Panc1 (cell line): ENCODE measurements around the gene TMPRSS2. TPM values are rescaled to one million over a fixed set of nuclear protein-coding genes. Genes with fewer than 3 reads are reported as not detected.

Experiments used
- ATAC-seq: fragments of 200-7000 bp; cut with Tn5 transposase; 2 replicates; pipeline ENCODE4 v1.9.1; 2020; ENCODE audit warnings: mild to moderate bottlenecking, moderate library complexity
- BruUV-seq: library from RNA; stranded (reverse); fragments of 400-500 nt; replicated peaks from 2 replicates; lab custom pipeline; 2021; lab: Mats Ljungman, UMichigan
- CTCF ChIA-PET: fragments of 300-600 bp; sonication (Branson Sonifier 250); formaldehyde crosslinking; loops from one replicate; lab custom pipeline; 2022; ENCODE audit warnings: antibody characterized with exemption; lab: Charles Lee
- POLR2A ChIA-PET: fragments of 300-600 bp; sonication (Branson Sonifier 250); formaldehyde crosslinking; loops from one replicate; lab custom pipeline; 2022; ENCODE audit warnings: antibody characterized with exemption; lab: Charles Lee
- DNase-seq: peaks from one replicate; pipeline ENCODE4 v3.0.0-alpha.2; 2010; ENCODE audit warnings: low read depth, low spot score
- H3K27ac ChIP-seq: 2 replicates; pipeline ENCODE4 v1.5.1; 2011; ENCODE audit warnings: mild to moderate bottlenecking, low read length, inconsistent platforms
- H3K27me3 ChIP-seq: fragments of 200-500 bp; sonication (Bioruptor generic); 2 replicates; pipeline ENCODE4 v1.6.0; 2014; ENCODE audit warnings: low read length, inconsistent platforms; ENCODE audit not compliant: control insufficient read depth, insufficient read depth
- H3K36me3 ChIP-seq: fragments of 200-500 bp; sonication (Bioruptor generic); 2 replicates; pipeline ENCODE4 v1.5.1; 2014; ENCODE audit warnings: inconsistent platforms, mild to moderate bottlenecking, low read length, moderate library complexity; ENCODE audit not compliant: control insufficient read depth, insufficient read depth
- H3K4me1 ChIP-seq: 2 replicates; pipeline ENCODE4 v1.5.1; 2011; ENCODE audit warnings: inconsistent platforms, mild to moderate bottlenecking, low read length, moderate library complexity; ENCODE audit not compliant: control insufficient read depth, insufficient read depth
- H3K4me3 ChIP-seq, 2 experiments: 2 replicates each; pipeline ENCODE4 v1.5.1; 2011 to 2012; ENCODE audit warnings: low read depth in 2 of 2, low read length in 2 of 2, mild to moderate bottlenecking in 2 of 2, inconsistent platforms in 1 of 2, moderate library complexity in 1 of 2
- H3K9me3 ChIP-seq: fragments of 200-500 bp; sonication (Bioruptor generic); 2 replicates; pipeline ENCODE4 v1.5.1; 2014; ENCODE audit warnings: low read depth, mild to moderate bottlenecking, inconsistent platforms, low read length, moderate library complexity; ENCODE audit not compliant: control insufficient read depth, insufficient read depth
- CTCF ChIP-seq: fragments of 450-650 bp; IDR thresholded peaks from 2 replicates; pipeline ENCODE4 v1.5.1; 2017; ENCODE audit warnings: mild to moderate bottlenecking
- POLR2AphosphoS5 ChIP-seq: IDR thresholded peaks from 2 replicates; pipeline ENCODE4 v1.6.1; 2012; ENCODE audit warnings: mild to moderate bottlenecking, low read depth, low read length, moderate library complexity
- REST ChIP-seq, 2 experiments: IDR thresholded peaks; 2 replicates each; pipeline ENCODE4 v1.6.1; 2011 to 2012; ENCODE audit warnings: low read depth in 2 of 2, control low read depth in 1 of 2, low read length in 1 of 2, mild to moderate bottlenecking in 1 of 2, moderate library complexity in 1 of 2; ENCODE audit not compliant: insufficient read depth in 1 of 2
- SIN3A ChIP-seq: IDR thresholded peaks from 2 replicates; pipeline ENCODE4 v1.6.1; 2012; ENCODE audit warnings: low read depth, mild to moderate bottlenecking, low read length, moderate library complexity, borderline replicate concordance; ENCODE audit not compliant: insufficient read depth
- TCF7L2 ChIP-seq: IDR thresholded peaks from 2 replicates; pipeline ENCODE4 v1.6.1; 2011; ENCODE audit warnings: mild to moderate bottlenecking, low read depth, low read length, inconsistent platforms
- in situ Hi-C: cut with HindIII; loops from 2 replicates; pipeline ENCODE4 v1.10.0; 2016; ENCODE audit warnings: low sequenced_read_pairs, low pct_unique_long_range_greater_than_20kb
- intact Hi-C: fragments of 100-400 bp; cut with micrococcal nuclease; formaldehyde crosslinking; loops from one replicate; pipeline ENCODE4 v1.10.0; 2022; ENCODE audit not compliant: unreplicated experiment
- total RNA-seq: library from RNA; stranded (reverse); gene quantifications from one replicate; pipeline ENCODE4 v1.2.1, GENCODE V29; 2021; ENCODE audit not compliant: unreplicated experiment

TMPRSS2 gene
- total RNA-seq, 1 experiment from 2014 or later = 111 TPM

- no peaks in the 10 kb centered on the region for H3K9me3 ChIP-seq
- TF ChIP-seq POLR2AphosphoS5 (no peak), CTCF (peak; percentile 85), SIN3A (no peak), TCF7L2 (no peak), REST (IDR thresholded peaks at IDR 0.05; ENCODE audit: insufficient read depth in 1 of 2, low read depth in 2 of 2, low read length in 1 of 2) (no peak)
- in situ Hi-C loops (no loop called here), intact Hi-C loops (loop anchor here (5.0 kb wide), 2 partner anchors 94 to 179 kb away; no protein-coding TSS in a partner anchor)
- peak; percentile 93 for ATAC-seq
- ChIA-PET POLR2A (no interaction called here), CTCF (interaction anchor here (0.9 kb wide), 1 partner anchor 178 kb away, joined by 3 read pairs; no protein-coding TSS in a partner anchor)
- H3K27ac ChIP-seq = no peak overlapping the region
- H3K36me3 ChIP-seq = no peaks in the 10 kb centered on the region
- no peaks in the 10 kb centered on the region for H3K27me3 ChIP-seq
- H3K4me3 ChIP-seq = no peak overlapping the region
- H3K4me1 ChIP-seq = no peaks in the 10 kb centered on the region; the same call in 1 of the 2 replicates
- DNase-seq = peak; percentile 33
- BruUV-seq = no TSS peak
Measured at GRCh38 chr21:41460578-41461527, 47.1 kb downstream of the TMPRSS2 start.

GRCh38 chr21:41459884-41460534 lies 47.9 kb downstream of the TMPRSS2 start:
- CTCF ChIA-PET = interaction anchor here (0.9 kb wide), 1 partner anchor 177 kb away, joined by 3 read pairs; no protein-coding TSS in a partner anchor
- in situ Hi-C loops = no loop called here

More at GRCh38 chr21:41459884-41460534, 47.9 kb downstream of the TMPRSS2 start:
- no peaks in the 10 kb centered on the region; the same call in 1 of the 2 replicates for H3K4me1 ChIP-seq
- ATAC-seq (no peak), DNase-seq (no peak)
- BruUV-seq = no TSS peak
- POLR2A ChIA-PET = no interaction called here
- no peaks in the 10 kb centered on the region for H3K27me3 ChIP-seq
- intact Hi-C loops = loop anchor here (5.0 kb wide), 2 partner anchors 93 to 178 kb away; no protein-coding TSS in a partner anchor
- TF ChIP-seq CTCF (no peak), SIN3A (no peak), TCF7L2 (no peak), REST (IDR thresholded peaks at IDR 0.05; ENCODE audit: insufficient read depth in 1 of 2, low read depth in 2 of 2, low read length in 1 of 2) (no peak), POLR2AphosphoS5 (no peak)
- H3K4me3 ChIP-seq = no peak overlapping the region
- H3K36me3 ChIP-seq = no peaks in the 10 kb centered on the region
- H3K27ac ChIP-seq = no peak overlapping the region
- H3K9me3 ChIP-seq = no peaks in the 10 kb centered on the region
